OCI-LY1 (cell line): ENCODE measurements around the gene COMMD10.

Source experiments
- H2AFZ ChIP-seq: fragments of 200-600 bp; sonication (generic), shearing (Covaris generic); 2 replicates; pipeline ENCODE4 v1.6.0; 2014; ENCODE audit warnings: antibody characterized with exemption, mild to moderate bottlenecking, low read length
- H3F3A ChIP-seq: fragments of 200-600 bp; sonication (generic), shearing (Covaris generic); 2 replicates; pipeline ENCODE4 v1.6.0; 2014; ENCODE audit warnings: mild to moderate bottlenecking, antibody characterized with exemption, low read length, moderate library complexity; ENCODE audit not compliant: insufficient read depth
- H3K27ac ChIP-seq: fragments of 200-600 bp; sonication (generic); 2 replicates; pipeline ENCODE4 v1.5.1; 2014; ENCODE audit warnings: low read length, mixed run types, mild to moderate bottlenecking, low read depth; ENCODE audit not compliant: poor library complexity, severe bottlenecking
- H3K27me3 ChIP-seq: fragments of 200-600 bp; sonication (generic); 2 replicates; pipeline ENCODE4 v1.6.0; 2014; ENCODE audit warnings: antibody characterized with exemption, mild to moderate bottlenecking, low read length, moderate library complexity; ENCODE audit not compliant: insufficient read depth
- H3K36me3 ChIP-seq: fragments of 200-600 bp; sonication (generic); 2 replicates; pipeline ENCODE4 v1.6.1; 2014; ENCODE audit warnings: mild to moderate bottlenecking, antibody characterized with exemption, low read length, moderate library complexity, mixed read lengths; ENCODE audit not compliant: insufficient read depth
- H3K4me1 ChIP-seq: fragments of 200-600 bp; sonication (generic); 2 replicates; pipeline ENCODE4 v1.5.1; 2014; ENCODE audit warnings: mild to moderate bottlenecking, low read length, moderate library complexity; ENCODE audit not compliant: insufficient read depth, severe bottlenecking
- H3K4me2 ChIP-seq: fragments of 200-600 bp; sonication (generic), shearing (Covaris generic); 2 replicates; pipeline ENCODE4 v1.6.1; 2014; ENCODE audit warnings: low read length
- H3K4me3 ChIP-seq: fragments of 200-600 bp; sonication (generic); 2 replicates; pipeline ENCODE4 v1.5.1; 2014; ENCODE audit warnings: low read length, low read depth, mild to moderate bottlenecking, mixed read lengths; ENCODE audit not compliant: poor library complexity, severe bottlenecking
- H3K79me2 ChIP-seq: fragments of 200-600 bp; shearing (Covaris generic); 2 replicates; pipeline ENCODE4 v1.6.1; 2016; ENCODE audit warnings: mixed run types, low read length, mixed read lengths; ENCODE audit not compliant: insufficient read depth
- H3K9ac ChIP-seq: fragments of 200-600 bp; sonication (generic), shearing (Covaris generic); 2 replicates; pipeline ENCODE4 v1.6.1; 2014; ENCODE audit warnings: mild to moderate bottlenecking, low read length, mixed read lengths
- H3K9me2 ChIP-seq: fragments of 200-600 bp; sonication (generic), shearing (Covaris generic); 2 replicates; pipeline ENCODE4 v1.6.1; 2014; ENCODE audit warnings: low read depth, mild to moderate bottlenecking, low read length, mixed read lengths
- H3K9me3 ChIP-seq: fragments of 200-600 bp; shearing (Covaris generic); 2 replicates; pipeline ENCODE4 v1.6.1; 2014; ENCODE audit warnings: low read length, mixed read lengths
- H4K20me1 ChIP-seq: fragments of 200-600 bp; sonication (generic), shearing (Covaris generic); 2 replicates; pipeline ENCODE4 v1.6.0; 2016; ENCODE audit warnings: mild to moderate bottlenecking, low read length; ENCODE audit not compliant: insufficient read depth
- EZH2 ChIP-seq: fragments of 200-600 bp; sonication (generic), shearing (Covaris generic); IDR thresholded peaks from 2 replicates; pipeline ENCODE4 v1.8.0; 2017; ENCODE audit warnings: borderline replicate concordance, mixed run types, mild to moderate bottlenecking, antibody characterized with exemption, low read length, moderate library complexity, mixed read lengths
- TF ChIP-seq, protein P1 (sequence below): fragments of 200-600 bp; sonication (generic), shearing (Covaris generic); IDR thresholded peaks from 2 replicates; pipeline ENCODE4 v1.5.1; 2017; ENCODE audit warnings: mild to moderate bottlenecking, antibody characterized with exemption, low read length, moderate library complexity, mixed read lengths

The COMMD10 gene

DNA sequence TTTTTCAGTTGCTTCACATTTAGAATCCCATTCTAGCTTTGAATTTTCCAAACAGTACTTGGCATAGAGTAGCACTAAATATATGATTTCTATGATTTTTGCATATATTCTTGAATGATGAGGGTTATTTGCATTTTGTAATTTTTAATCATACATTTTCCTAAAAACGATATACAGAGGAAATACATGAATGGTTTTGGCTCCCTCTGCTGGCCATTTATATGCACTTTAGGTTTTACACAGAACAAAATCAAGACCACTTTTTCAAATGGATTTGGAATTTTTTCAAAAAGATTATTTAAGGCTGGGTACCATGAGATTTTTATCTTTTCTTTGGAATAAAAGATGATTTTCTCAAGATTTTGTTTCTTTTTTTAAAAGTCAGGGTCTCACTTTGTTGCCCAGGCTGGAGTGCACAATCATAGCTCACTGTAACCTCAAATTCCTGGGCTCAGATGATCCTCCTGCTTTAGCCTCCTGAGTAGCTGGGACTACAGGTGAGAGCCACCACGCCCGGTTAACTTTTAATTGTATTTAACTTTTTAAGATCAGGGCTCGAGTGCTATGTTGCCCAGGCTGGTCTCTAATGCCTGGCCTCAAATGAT lies 16.7 kb upstream of the COMMD10 start:
- no peaks in the 10 kb centered on the region for H3K27me3 ChIP-seq
- no peak overlapping the region for H2AFZ ChIP-seq

DNA sequence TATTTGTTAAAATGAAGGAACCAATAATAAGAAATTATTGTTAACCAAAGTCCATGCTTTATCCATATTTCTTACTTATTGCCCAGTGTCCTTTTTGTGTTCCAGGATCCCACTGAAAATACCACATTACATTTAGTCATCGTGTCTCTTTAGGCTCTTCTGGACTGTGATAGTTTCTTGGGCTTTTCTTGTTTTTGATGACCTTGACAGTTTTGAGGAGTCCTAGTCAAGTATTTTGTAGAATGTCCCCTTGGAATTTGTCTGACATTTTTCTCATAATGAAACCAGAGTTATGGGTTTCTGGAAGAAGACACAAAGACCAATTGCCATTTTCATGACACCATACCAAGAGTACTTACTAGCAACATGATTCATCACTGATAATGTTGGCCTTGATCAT lies 13.6 kb upstream of the COMMD10 start:
- Histone ChIP-seq H3K9me3 (no peaks in the 10 kb centered on the region), H3K9ac (no peak overlapping the region)

More for the DNA sequence above, 16.7 kb upstream of the COMMD10 start:
- Histone ChIP-seq H3K4me3 (no peak overlapping the region), H3F3A (no peaks in the 10 kb centered on the region), H3K9ac (no peak overlapping the region), H3K4me2 (no peak overlapping the region), H3K27ac (no peak overlapping the region), H3K9me2 (no peaks in the 10 kb centered on the region), H3K79me2 (no peaks in the 10 kb centered on the region), H3K4me1 (no peaks in the 10 kb centered on the region), H4K20me1 (no peaks in the 10 kb centered on the region), H3K9me3 (no peaks in the 10 kb centered on the region), H3K36me3 (no peaks in the 10 kb centered on the region)
- no peak for TF ChIP-seq EZH2
- TF ChIP-seq, protein P1, sequence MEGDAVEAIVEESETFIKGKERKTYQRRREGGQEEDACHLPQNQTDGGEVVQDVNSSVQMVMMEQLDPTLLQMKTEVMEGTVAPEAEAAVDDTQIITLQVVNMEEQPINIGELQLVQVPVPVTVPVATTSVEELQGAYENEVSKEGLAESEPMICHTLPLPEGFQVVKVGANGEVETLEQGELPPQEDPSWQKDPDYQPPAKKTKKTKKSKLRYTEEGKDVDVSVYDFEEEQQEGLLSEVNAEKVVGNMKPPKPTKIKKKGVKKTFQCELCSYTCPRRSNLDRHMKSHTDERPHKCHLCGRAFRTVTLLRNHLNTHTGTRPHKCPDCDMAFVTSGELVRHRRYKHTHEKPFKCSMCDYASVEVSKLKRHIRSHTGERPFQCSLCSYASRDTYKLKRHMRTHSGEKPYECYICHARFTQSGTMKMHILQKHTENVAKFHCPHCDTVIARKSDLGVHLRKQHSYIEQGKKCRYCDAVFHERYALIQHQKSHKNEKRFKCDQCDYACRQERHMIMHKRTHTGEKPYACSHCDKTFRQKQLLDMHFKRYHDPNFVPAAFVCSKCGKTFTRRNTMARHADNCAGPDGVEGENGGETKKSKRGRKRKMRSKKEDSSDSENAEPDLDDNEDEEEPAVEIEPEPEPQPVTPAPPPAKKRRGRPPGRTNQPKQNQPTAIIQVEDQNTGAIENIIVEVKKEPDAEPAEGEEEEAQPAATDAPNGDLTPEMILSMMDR, result peak; percentile 85

DNA sequence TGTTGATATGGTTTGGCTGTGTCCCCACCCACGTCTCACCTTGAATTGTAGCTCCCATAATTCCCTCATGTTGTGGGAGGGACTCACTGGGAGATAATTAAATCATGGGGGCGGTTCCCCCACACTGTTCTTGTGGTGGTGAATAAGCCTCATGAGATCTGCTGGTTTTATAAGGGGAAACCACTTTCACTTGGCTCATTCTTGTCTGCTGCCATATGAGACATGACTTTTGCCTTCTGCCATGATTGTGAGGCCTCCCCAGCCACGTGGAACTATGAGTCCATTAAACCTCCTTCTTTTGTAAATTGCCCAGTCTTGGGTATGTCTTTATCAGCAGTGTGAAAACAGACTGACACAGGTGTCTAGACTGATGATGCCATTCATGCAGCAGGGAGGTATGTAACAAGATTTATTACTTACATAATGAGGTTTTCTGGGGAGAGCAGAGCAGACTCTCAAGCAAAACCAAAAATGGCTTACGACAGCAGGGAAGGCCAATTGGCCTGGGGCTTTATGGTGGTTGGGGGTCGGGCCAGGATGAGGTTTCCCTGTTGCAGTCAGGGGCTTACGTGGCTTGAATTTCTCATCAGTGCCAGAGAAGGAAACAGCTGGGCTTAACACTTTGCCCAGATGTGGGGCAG lies 9.5 kb upstream of the COMMD10 start:
- Histone ChIP-seq H4K20me1 (no peaks in the 10 kb centered on the region), H3K9me3 (no peaks in the 10 kb centered on the region), H3K9ac (no peak overlapping the region), H3F3A (no peaks in the 10 kb centered on the region), H3K9me2 (no peaks in the 10 kb centered on the region), H3K4me2 (no peak overlapping the region), H3K36me3 (no peaks in the 10 kb centered on the region), H3K4me3 (no peak overlapping the region), H3K27ac (no peak overlapping the region), H2AFZ (no peak overlapping the region), H3K27me3 (no peaks in the 10 kb centered on the region), H3K79me2 (no peaks in the 10 kb centered on the region), H3K4me1 (peaks cover 20% of the 10 kb centered on the region)
- TF ChIP-seq EZH2, result no peak
- TF ChIP-seq, protein P1, result no peak

More for the DNA sequence above, 13.6 kb upstream of the COMMD10 start:
- H3K4me3 ChIP-seq, result no peak overlapping the region
- no peak overlapping the region for H3K4me2 ChIP-seq
- no peaks in the 10 kb centered on the region for H3F3A ChIP-seq
- no peaks in the 10 kb centered on the region for H3K36me3 ChIP-seq
- H3K27me3 ChIP-seq, result no peaks in the 10 kb centered on the region
- no peaks in the 10 kb centered on the region for H3K79me2 ChIP-seq
- no peak overlapping the region for H3K27ac ChIP-seq
- TF ChIP-seq, protein P1, result no peak
- no peak for TF ChIP-seq EZH2
- H3K4me1 ChIP-seq, result peaks cover 5% of the 10 kb centered on the region
- H4K20me1 ChIP-seq, result no peaks in the 10 kb centered on the region
- no peak overlapping the region for H2AFZ ChIP-seq
- no peaks in the 10 kb centered on the region for H3K9me2 ChIP-seq
